GM21529 (cell line): ENCODE results near the gene MFAP4.
"Not testable (repeated sequence)": the region's sequence is repeated elsewhere in the genome, so short reads cannot be mapped to it uniquely, and the experiment has no call there.

Experiments used
- ATAC-seq: cut with Tn5 transposase; IDR thresholded peaks from one replicate; pipeline ENCODE4 v1.9.1; 2021; ENCODE audit not compliant: unreplicated experiment

MFAP4 gene

DNA sequence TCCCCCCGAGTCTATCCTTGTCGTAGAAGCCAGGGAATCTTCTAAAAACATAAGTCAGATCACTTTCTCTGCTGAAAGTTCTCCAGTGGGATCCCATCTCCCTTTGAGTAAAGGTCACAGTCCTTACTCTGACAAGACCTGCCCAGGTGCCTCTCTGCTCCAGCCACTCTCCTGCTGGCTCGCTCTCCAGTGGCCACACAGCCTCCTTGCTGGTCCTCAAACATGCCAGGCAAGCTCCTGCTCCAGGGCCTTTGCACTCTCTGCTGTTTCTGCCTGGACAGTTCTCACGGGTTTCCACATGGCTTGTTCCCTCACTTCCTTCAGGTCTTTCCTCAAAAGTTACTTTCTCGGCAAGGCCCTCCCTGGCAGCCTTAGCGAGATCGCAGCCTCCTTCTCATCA, 27.8 kb downstream of the MFAP4 start:
- no peak for ATAC-seq

DNA sequence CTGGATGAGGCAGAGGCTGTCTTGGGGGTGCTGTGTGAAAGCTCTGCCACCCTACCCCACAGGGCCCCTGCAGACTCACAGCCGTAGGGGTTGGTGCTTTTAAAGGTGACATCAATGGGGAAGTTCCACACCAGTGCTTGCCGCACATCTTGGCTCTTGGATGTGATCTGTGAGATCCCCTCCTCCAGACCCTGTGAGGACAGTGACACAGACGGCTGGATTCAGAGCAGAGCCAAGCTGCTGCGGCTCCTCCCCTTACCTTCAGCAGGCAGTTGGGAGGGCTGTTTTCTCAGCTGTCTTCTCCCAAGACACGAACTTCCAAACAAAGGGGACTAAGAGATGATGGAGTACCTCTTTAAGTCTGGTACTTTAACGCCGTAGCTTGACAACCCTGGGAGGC, 29.2 kb downstream of the MFAP4 start:
- no peak for ATAC-seq

DNA sequence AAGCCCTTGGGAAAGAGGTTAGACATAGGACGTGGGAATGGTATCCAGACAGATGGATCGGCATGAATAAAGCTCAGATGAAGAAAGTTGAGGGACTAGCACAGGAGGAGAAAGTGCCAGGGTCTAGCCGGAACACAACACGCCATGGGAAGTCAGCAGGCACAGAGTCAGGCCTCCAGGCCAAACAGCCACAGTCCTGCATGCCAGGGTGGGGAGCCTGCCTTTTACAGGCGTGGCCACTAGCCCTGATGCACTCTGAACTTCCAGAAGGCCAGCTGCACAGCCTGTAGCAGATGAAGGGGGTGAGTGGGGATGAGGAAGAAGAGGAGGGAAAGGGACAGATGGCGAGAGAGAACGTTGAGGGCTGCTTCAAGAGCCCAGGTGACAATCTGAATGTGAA, 29.6 kb downstream of the MFAP4 start:
- no peak for ATAC-seq

DNA sequence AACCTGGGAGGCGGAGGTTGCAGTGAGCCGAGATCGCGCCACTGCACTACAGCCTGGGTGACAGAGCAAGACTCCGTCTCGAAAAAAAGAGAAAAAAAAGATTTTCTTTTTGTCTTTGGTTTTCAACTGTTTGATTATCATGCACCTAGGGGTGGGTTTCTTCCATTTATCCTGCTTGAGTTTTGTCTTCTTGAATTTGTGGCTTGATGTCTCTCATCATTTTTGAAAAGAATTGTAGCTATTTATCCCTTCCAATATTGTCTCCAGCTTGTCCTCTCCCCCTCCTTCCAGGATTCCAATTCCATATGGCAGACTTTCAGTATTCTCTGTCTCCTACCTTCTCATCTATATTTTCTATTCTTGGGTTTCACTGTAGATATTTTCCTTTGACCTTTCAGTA, 32.2 kb downstream of the MFAP4 start:
- ATAC-seq = no peak

DNA sequence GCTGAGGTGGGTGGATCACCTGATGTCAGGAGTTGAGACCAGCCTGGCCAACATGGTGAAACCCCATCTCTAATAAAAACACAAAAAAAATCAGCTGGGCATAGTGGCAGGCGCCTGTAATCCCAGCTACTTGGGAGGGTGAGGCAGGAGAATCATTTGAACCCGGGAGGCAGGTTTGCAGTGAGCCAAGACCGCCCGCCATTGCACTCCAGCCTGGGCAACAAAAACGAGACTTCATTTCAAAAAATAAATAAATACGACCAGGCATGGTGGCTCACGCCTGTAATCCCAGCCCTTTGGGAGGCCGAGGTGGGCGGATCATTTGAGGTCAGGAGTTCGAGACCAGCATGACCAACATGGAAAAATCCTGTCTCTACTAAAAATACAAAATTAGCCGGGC, 33.6 kb downstream of the MFAP4 start:
- ATAC-seq = not testable (repeated sequence)

DNA sequence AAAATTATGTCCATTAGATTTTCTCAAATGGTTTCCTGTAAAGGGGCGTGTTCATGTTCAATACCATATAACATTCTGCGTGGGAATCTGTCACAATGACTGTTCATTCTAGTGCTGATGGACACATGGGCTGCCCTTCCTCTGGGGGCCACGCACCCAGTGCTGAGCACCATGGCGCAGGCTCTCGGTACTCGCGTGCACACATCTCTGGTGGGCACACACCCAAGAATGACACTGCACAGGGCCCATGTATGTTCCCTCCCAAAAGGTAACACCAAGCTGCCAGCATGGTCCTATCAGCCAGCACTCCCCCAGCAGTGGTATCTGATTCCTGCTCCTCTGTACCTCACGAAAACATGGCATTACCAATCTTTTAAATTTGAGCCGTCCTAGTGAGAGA, 38.2 kb downstream of the MFAP4 start:
- ATAC-seq = no peak

DNA sequence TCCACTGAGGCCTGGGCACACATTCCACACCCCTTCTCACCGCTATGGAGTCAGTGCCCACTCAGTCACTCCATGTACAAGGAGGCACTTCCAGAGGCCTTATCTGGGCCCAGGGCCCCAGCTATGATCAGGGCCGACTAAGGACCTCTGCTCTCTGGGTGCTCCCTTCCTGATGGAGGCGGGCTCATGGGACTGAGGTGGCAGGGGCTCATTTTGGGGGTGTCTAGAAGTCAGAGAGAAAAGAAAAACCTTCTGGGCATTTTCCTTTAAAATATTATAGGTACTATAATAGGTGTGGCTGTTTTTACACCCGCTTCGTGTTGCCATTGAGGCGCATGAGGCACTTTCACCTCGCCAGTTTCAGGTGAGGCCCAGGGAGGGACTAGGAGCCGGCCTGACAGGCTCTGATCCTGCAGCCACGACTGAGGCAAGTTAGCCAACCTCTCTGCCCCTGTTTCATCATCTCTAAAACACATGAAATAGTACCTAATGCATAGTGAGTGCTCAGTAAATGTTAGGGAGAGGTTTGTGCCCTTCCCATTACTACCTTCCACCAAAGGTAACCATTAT, 38.8 kb downstream of the MFAP4 start:
- ATAC-seq = no peak

DNA sequence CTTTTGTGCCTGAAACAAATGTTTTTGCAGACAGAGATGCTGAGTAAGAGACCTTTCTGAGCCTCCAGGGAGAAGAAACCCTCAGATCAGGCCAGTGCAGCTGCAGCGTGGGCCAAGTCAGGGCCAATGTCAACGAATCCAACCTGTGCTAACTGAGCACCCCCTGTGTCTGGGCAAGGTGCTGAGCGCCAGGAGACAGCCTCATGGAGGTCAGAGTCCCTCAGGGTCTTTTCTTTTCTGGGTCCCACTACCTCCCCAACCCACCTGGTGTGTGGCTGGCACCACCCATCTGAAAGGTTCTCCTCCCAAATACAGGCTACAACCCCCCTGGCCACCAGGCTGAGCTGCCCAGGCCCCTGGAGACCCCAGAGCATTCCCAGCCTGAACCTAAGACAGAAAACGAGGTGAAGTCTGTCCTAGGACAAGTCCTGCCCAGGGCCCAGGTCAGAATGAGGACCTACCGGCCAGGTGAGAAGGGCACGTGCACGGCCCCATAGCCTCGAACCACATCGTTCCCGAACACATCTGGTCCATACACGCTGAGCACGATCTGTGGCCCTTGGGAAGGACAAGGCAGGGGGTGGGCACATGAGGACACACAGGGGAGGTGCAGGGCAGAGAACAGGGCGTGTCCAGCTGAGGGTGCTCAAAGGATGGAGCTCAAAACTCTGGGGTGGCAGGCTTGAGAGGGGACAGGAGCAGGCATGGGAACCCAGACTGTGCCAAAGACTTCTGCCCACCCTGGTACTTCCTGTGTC, 39.5 kb downstream of the MFAP4 start:
- no peak for ATAC-seq

DNA sequence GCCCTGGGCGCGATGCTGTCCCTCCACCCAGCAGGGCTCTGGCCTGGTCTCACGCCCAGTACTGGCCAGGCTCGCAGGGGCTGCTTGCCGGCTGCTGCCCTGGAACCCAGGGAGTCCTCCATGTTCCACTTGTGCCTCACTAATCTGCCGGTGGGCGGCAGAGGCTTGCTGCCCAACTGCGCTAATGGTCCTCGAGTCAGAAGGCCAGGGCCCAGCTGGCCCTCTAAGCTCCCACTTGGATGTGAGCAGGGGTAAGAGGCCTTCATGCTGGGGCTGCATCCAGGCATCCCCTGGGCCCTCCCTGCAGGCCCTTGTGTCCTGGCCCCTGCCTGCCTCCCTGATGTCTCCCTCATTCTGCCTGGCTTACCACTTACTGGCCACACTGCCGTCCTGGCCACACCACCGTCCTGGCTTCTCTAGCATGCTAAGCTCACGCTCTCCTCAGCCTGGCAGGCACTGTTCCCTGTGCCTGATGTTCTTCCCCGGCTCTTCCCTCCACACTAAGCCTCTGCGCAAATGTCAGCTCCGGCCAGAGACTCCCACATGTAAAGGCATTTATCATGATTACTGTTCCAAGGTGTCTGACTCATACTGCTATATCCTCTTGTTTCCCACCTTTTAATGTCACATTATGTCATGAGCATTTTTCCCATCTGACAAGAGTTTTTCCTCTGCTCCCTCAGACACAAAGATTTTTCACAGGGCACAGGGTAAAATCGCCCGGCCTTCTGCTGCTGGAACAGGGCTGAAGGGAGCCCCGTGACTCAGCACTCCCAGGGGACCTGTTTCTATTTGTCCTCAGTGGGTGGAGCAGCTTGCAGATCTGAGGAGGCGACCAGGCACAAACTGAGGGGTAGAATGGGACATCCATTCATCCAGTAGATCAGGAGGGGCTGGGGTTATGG, 40.4 kb downstream of the MFAP4 start:
- ATAC-seq = no peak

DNA sequence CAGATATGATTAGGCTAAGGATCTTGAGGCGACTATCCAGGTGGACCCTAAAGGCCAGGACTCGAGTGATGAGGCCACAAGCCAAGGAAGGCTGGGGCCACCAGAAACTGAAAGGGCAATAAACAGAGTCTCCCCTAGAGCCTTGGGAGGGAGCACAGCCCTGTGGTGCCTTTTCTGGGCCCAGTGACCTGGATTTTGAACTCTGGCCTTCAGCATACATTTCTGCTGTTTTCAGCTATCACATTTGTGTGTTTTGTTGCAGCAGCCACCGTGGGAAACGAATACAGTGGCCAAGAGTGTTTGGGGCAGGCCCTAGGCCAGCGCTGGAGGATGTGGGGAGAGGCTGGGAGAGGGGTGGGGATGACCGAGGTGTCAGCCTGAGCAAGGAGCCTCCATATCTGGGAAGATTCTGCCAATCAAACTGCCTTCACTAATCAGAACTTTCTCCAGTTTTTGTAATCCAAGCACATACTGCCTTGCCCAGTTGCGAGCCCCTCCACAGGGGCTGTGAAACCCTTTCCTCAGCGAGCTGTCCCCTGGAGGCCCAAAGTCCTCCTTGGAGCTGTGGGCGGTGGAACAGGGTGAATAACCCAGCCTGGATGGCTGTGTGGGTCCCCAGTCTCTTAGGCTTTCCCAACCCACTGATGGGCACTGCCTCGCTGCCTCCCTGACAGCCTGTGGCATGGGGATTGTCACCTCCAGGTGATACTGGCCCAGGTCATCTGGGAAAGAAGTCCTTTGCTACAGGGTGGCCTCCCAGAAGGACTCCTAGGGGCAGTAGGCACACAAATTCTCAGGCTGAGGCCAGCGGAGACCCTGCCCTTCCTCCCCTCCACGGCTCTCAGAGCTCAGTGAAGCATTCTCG, 41.3 kb downstream of the MFAP4 start:
- no peak for ATAC-seq

DNA sequence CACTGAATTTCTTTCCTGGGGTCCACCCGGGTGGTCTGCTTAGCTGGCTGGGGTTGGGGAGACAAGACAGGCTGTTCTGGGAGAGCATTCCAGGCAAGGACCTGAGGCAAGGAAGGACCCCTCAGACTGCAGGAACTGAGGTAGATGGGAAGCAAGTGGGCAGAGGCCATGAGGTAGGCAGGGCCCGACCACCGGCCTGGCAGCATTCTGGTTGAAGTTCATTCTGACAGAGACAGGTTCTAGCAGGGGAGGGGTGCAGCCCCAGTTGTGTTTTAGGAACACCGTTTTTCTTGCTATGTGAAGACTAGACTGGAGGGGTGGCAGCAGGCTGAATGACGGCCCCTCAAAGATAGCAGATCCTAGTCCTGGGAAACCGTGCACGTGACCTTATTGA, 41.9 kb downstream of the MFAP4 start:
- no peak for ATAC-seq

DNA sequence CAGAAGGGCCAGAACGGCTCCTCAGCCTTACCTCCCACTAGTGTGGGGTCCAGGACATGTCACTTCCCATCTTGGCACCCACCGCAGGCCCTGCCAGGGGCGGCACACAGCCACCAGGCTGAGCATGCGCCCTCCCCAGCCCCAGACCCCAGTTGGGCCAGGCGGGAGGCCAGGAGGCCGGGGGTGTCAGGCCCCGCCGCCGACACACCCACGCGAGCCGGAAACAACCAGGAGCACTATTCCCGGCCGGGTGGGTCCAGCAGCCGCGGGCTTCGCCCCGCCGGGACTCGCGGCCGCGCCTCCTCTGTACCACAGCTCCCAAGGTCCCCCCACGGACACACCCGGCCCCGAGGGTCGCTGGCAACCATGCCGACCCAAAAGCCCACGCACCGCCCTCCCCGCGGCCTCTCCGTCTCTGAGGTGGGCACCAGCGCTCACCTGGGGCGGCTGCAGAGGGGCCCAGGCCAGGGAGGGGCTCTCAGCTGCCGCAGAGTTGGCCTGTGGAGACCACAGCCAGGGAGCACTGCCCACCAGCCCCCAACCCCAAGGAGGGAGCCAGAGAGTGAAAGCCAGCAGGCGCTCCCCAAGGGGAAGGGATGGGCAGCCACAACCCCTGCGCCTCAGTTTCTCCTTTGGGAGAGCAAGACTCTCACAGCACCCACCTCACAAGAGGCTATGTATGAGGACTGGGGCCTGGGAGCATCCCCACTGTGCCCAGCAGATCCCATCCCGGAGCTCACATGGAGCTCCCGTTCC, 42.5 kb downstream of the MFAP4 start:
- no peak for ATAC-seq

DNA sequence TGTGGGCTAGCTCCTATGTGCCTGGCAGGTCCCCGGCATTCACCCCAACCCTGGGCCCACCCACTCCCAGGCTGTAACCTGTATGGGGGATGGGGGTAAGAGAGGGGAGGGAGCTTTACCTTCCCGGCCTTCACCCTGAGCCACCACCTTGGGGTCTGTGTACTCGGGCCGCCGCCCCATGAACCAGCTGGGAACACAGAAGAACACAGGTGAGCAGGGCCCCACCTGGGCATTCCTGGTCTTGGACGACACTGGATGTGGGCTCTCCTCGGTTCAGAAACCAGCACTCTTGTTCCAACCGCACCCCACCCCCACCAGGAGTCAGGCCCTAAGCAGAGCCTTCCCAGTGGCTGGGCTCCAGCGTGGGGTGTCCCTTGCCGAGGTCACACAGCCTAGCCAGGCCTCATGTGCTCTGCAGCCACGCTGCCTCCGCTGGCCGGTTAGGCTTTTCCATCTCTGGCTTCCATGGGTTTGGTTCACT, 43.3 kb downstream of the MFAP4 start:
- ATAC-seq = no peak

DNA sequence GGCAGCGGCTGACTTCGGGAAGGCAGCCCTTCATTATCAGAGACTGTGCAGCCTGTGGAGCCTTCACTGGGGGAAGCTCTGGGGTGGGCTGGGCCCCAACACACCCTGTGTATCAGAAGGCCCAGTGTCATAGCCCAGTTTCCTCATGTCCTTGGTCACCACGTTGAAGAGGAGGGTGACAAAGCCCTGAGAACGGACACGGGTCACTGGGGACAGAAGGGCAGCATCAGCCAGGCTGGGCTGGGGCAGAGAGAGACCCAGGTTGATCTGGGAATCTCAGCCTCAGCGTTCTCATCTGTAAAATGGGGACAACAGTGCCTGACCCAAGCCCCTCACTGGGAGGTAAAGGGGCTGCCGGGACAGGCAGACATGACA, 43.7 kb downstream of the MFAP4 start:
- ATAC-seq = no peak

DNA sequence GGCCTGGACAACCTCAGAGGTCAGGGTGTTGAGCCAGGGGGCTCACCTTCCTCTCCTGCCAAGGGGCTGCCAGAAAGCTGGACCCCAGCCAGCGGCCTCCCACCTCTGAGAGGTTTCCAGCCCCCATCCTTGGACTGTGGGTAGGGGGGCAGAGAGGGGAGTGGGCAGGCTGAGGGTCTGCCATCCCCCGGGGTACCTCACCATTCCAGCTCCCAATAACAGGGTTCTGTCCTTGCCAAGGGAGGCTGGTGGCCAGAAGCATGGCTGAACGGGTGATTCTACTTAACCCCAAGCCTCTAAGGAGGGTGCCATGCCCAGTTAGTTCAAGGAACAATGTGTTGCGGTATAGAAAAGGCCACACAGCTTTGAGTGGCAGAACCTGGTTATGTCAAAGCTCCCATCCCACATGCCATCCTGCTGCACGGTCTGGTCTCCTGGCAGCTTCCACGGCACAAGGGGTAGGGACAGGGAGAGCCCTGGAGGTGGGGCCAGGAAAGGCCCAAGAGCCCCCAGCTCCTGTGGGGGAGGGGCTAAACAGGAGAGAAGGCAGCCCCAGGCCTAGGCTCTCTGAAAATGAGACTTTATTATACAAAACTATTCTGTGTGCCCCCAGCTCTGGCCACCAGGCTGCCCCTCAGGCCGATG, 44.3 kb downstream of the MFAP4 start:
- no peak for ATAC-seq

DNA sequence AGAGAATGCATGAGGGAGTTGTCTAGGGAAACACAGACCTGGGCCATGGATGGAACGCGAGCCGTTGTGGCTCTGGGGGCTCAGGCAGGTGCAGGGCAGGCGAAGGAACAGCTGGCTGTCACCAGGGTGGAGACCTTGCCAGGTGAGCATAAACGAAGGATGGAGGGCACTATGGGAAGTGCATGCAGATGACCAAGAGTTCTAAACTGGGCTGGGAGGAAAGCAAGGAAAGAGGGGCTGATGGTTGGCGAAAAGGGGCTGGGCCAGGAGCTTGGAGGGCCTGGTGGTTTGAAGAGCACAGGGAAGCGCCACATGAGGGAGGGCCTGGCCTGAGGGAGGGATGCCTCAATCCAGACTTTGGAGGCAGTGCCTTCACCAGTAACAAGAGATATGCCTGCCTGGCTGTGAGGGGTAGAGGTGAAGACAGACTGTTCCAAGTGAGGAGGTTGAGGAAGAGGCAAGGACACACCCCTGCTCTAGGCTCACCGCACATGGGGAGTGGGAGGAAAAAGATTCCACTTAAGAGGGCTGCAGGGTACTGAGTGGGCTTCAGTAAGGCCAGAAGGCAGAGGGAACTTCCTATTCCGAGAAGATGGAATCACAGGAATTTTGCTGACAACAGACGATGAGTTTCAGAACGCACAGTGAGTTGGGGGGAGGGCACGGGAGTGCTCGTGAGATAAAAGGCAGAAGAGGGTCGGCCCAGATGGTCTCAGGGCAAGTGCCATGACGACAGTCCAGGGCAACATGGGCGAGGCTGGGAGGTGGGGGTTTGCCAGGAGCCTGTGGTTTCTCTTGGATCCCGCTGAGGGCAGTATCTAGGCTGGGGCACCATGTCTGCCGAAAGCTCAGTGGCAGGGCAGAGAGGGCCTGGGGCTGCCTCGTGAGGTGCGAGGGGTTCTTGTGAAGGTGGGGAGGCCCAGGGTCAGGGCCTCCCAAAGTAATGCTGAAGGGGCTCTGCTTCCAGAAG, 45.1 kb downstream of the MFAP4 start:
- no peak for ATAC-seq

DNA sequence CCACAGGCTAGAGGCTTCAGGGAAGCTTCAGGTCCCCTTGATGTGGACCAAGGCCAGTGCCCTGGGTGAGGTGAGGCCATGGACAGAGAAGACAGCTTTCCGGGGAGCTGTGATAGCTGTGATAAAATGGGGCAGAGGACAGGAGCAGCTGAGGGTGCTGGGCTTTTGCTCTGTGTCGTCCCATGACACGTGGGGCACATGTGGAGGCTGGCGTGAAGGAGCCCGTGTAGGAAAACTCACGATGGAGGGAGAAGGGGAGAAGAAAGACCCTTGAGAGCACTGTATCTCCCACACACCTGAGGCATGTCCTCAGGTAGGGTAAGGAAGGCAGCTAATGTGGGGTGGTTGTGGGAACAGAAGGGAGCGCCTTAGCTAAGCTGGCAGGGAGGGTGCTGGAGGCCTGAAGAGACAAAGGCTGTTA, 45.8 kb downstream of the MFAP4 start:
- no peak for ATAC-seq

DNA sequence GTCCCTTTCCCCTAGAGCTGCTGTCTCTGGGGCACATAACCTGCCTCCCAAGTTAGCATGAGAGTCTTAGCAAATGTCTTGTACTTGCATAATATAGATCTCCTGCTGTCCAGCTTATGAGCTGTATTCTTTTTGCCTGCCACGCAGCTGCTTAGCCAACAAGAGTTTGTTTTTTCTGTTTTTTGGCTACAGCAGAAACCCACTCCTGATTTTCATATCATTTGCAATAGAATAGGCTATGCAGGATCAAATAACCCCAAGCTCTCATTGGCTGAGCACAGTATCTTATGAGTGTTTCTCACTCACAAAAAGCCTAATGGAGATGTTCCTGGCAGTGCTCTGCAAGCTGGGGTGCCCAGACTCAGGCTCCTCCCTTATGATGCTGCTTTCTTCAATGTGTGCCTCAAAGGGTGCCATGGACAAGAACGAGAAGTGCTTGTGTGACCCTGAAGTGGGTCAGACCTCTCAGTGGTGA, 47.6 kb downstream of the MFAP4 start:
- no peak for ATAC-seq
